Caco-2 (cell line): Measurements from ENCODE around the gene DCP1B. TPM values are rescaled to one million over a fixed set of nuclear protein-coding genes. Genes with fewer than 3 reads are reported as not detected.

ENCODE experiments used
- BruUV-seq: library from RNA; stranded (reverse); fragments of 400-500 nt; replicated peaks from 2 replicates; lab custom pipeline; 2021; lab: Mats Ljungman, UMichigan
- CTCF ChIA-PET: fragments of 300-600 bp; sonication (Branson Sonifier 250); formaldehyde crosslinking; loops from one replicate; lab custom pipeline; 2022; ENCODE audit warnings: antibody characterized with exemption; lab: Charles Lee
- POLR2A ChIA-PET: fragments of 300-600 bp; sonication (Branson Sonifier 250); formaldehyde crosslinking; loops from one replicate; lab custom pipeline; 2022; ENCODE audit warnings: antibody characterized with exemption; lab: Charles Lee
- DNase-seq, 2 experiments: peaks; one replicate each; pipeline versions ENCODE4 v3.0.0 to v3.0.0-alpha.2; 2020 to 2022
- H3K27me3 ChIP-seq: replicated peaks from 2 replicates; pipeline ENCODE4 v1.6.0; 2011; ENCODE audit warnings: low read length; ENCODE audit not compliant: control insufficient read depth, insufficient read depth
- H3K36me3 ChIP-seq: 2 replicates; pipeline ENCODE4 v1.5.1; 2011; ENCODE audit warnings: low read length; ENCODE audit not compliant: control insufficient read depth, insufficient read depth
- H3K4me1 ChIP-seq: fragments of 250-450 bp; sonication (Bioruptor Pico); 2 replicates; pipeline ENCODE4 v1.5.1; 2020; ENCODE audit warnings: mild to moderate bottlenecking
- H3K4me3 ChIP-seq: 2 replicates; pipeline ENCODE4 v1.5.1; 2011; ENCODE audit warnings: low read depth, mild to moderate bottlenecking, control low read depth, low read length
- H3K9me3 ChIP-seq: fragments of 250-450 bp; sonication (Bioruptor Pico); 2 replicates; pipeline ENCODE4 v1.5.1; 2020; ENCODE audit warnings: mild to moderate bottlenecking, moderate library complexity
- H3K27ac Mint-ChIP-seq: one replicate; pipeline ENCODE4 v1.8.0; 2022; ENCODE audit warnings: mixed read lengths; ENCODE audit not compliant: unreplicated experiment
- H3K27me3 Mint-ChIP-seq: one replicate; pipeline ENCODE4 v1.8.0; 2022; ENCODE audit warnings: mixed read lengths; ENCODE audit not compliant: insufficient read depth, unreplicated experiment
- H3K36me3 Mint-ChIP-seq: one replicate; pipeline ENCODE4 v1.8.0; 2022; ENCODE audit warnings: mild to moderate bottlenecking, mixed read lengths; ENCODE audit not compliant: insufficient read depth, unreplicated experiment
- H3K4me1 Mint-ChIP-seq: one replicate; pipeline ENCODE4 v1.8.0; 2022; ENCODE audit warnings: low read depth, mixed read lengths; ENCODE audit not compliant: unreplicated experiment
- H3K4me3 Mint-ChIP-seq: one replicate; pipeline ENCODE4 v1.8.0; 2022; ENCODE audit warnings: mild to moderate bottlenecking, moderate library complexity, mixed read lengths; ENCODE audit not compliant: unreplicated experiment
- H3K9me3 Mint-ChIP-seq: one replicate; pipeline ENCODE4 v1.8.0; 2022; ENCODE audit warnings: mixed read lengths; ENCODE audit not compliant: unreplicated experiment
- intact Hi-C: fragments of 100-400 bp; cut with micrococcal nuclease; formaldehyde crosslinking; loops from one replicate; pipeline ENCODE4 v1.10.0; 2022; ENCODE audit not compliant: unreplicated experiment
- total RNA-seq: library from RNA; stranded (reverse); gene quantifications from 2 replicates; pipeline ENCODE4 v1.2.3, GENCODE V29; 2022
- TF ChIP-seq, protein P1 (sequence below), 2 experiments: fragments of 200-600 bp in 1 of 2; IDR thresholded peaks; 1 replicate in 1 of 2; 2 replicates in 1 of 2; pipeline versions ENCODE4 v1.5.1 to v1.8.0; 2011 to 2022; ENCODE audit warnings: antibody characterized with exemption in 1 of 2, control low read depth in 1 of 2, inconsistent platforms in 1 of 2, low read depth in 1 of 2, low read length in 1 of 2, mild to moderate bottlenecking in 1 of 2, moderate library complexity in 1 of 2; ENCODE audit not compliant: insufficient read depth in 1 of 2, severe bottlenecking in 1 of 2, unreplicated experiment in 1 of 2

Gene DCP1B
- total RNA-seq, 1 experiment from 2014 or later, result 8.2 TPM

GRCh38 chr12:1936406-1937320, 67.6 kb downstream of the DCP1B start:
- BruUV-seq, result no TSS peak
- Histone ChIP-seq H3K4me1 (no peaks in the 10 kb centered on the region), H3K9me3 (no peaks in the 10 kb centered on the region), H3K27me3 (no peaks in the 10 kb centered on the region), H3K4me3 (no peak overlapping the region), H3K36me3 (no peaks in the 10 kb centered on the region)
- ChIA-PET CTCF (no interaction called here), POLR2A (no interaction called here)
- DNase-seq, result no peak
- no peaks in the 10 kb centered on the region for H3K36me3 Mint-ChIP-seq
- TF ChIP-seq, protein P1, sequence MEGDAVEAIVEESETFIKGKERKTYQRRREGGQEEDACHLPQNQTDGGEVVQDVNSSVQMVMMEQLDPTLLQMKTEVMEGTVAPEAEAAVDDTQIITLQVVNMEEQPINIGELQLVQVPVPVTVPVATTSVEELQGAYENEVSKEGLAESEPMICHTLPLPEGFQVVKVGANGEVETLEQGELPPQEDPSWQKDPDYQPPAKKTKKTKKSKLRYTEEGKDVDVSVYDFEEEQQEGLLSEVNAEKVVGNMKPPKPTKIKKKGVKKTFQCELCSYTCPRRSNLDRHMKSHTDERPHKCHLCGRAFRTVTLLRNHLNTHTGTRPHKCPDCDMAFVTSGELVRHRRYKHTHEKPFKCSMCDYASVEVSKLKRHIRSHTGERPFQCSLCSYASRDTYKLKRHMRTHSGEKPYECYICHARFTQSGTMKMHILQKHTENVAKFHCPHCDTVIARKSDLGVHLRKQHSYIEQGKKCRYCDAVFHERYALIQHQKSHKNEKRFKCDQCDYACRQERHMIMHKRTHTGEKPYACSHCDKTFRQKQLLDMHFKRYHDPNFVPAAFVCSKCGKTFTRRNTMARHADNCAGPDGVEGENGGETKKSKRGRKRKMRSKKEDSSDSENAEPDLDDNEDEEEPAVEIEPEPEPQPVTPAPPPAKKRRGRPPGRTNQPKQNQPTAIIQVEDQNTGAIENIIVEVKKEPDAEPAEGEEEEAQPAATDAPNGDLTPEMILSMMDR (IDR thresholded peaks at IDR 0.05; ENCODE audit: insufficient read depth in 1 of 2, low read depth in 1 of 2, low read length in 1 of 2, severe bottlenecking in 1 of 2, unreplicated experiment in 1 of 2), result no peak
- no peaks in the 10 kb centered on the region for H3K27me3 Mint-ChIP-seq
- no peaks in the 10 kb centered on the region for H3K9me3 Mint-ChIP-seq
- no peaks in the 10 kb centered on the region for H3K4me1 Mint-ChIP-seq
- no peak overlapping the region for H3K4me3 Mint-ChIP-seq
- no peak overlapping the region for H3K27ac Mint-ChIP-seq
- intact Hi-C loops, result no loop called here

DNA sequence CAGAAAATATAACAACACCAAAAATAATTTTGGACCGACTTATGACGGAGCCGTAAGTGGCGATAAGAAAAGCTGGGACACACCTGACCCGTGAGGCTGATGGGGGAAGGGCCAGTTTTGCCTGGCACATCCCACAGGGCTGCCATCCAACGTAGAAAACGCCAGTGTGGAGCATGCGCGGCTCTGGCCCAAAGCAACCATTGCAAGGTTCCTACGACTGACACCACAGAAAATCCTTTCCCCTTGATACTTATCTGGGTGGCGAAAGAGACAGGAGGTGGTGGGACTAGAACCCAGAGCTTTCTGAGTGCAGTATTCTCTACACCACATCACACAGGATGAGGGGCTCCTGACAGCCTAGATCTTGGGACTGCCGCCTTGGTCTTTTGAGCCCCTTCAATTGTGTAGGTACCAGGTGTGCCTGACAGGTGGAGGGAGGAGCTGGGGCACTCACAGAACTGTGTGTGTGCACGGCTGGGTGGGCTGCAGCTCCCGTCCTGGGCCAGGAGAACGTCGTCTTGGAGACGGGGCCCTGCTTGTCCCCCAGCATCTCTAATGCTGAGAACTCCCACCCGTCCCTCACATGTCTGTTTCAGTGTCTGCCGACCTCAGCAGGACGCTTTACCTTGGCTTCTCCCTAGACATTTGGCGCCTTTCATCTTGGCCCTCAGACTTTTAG, 68.4 kb downstream of the DCP1B start:
- Histone ChIP-seq H3K27me3 (no peaks in the 10 kb centered on the region), H3K9me3 (no peaks in the 10 kb centered on the region), H3K36me3 (no peaks in the 10 kb centered on the region), H3K4me3 (no peak overlapping the region), H3K4me1 (no peaks in the 10 kb centered on the region)
- TF ChIP-seq, protein P1 (IDR thresholded peaks at IDR 0.05; ENCODE audit: insufficient read depth in 1 of 2, low read depth in 1 of 2, low read length in 1 of 2, severe bottlenecking in 1 of 2, unreplicated experiment in 1 of 2), result no peak
- no peak for DNase-seq
- POLR2A ChIA-PET, result no interaction called here
- H3K4me3 Mint-ChIP-seq, result no peak overlapping the region
- H3K27me3 Mint-ChIP-seq, result peaks cover 3% of the 10 kb centered on the region
- H3K4me1 Mint-ChIP-seq, result no peaks in the 10 kb centered on the region
- no peak overlapping the region for H3K27ac Mint-ChIP-seq
- no peaks in the 10 kb centered on the region for H3K9me3 Mint-ChIP-seq
- no TSS peak for BruUV-seq
- intact Hi-C loops, result no loop called here
- H3K36me3 Mint-ChIP-seq, result no peaks in the 10 kb centered on the region
- CTCF ChIA-PET, result no interaction called here

- H3K27ac Mint-ChIP-seq, result no peak overlapping the region
- CTCF ChIA-PET, result no interaction called here
Measured at GRCh38 chr12:1935242-1935641, 69.0 kb downstream of the DCP1B start.

More at GRCh38 chr12:1935242-1935641, 69.0 kb downstream of the DCP1B start:
- no peak overlapping the region for H3K4me3 ChIP-seq
- no peaks in the 10 kb centered on the region for H3K27me3 ChIP-seq
- H3K9me3 Mint-ChIP-seq, result no peaks in the 10 kb centered on the region
- intact Hi-C loops, result no loop called here
- no peaks in the 10 kb centered on the region for H3K9me3 ChIP-seq
- no peak for DNase-seq
- no peaks in the 10 kb centered on the region for H3K36me3 ChIP-seq
- POLR2A ChIA-PET, result no interaction called here
- no peak overlapping the region for H3K4me3 Mint-ChIP-seq
- BruUV-seq, result no TSS peak
- H3K36me3 Mint-ChIP-seq, result no peaks in the 10 kb centered on the region
- TF ChIP-seq, protein P1 (IDR thresholded peaks at IDR 0.05; ENCODE audit: insufficient read depth in 1 of 2, low read depth in 1 of 2, low read length in 1 of 2, severe bottlenecking in 1 of 2, unreplicated experiment in 1 of 2), result no peak
- H3K4me1 Mint-ChIP-seq, result no peaks in the 10 kb centered on the region
- H3K27me3 Mint-ChIP-seq, result peaks cover 4% of the 10 kb centered on the region
- H3K4me1 ChIP-seq, result no peaks in the 10 kb centered on the region
